HG03457 (cell line): ENCODE measurements around the gene NFKB2.

ENCODE experiments used
- ATAC-seq: cut with Tn5 transposase; IDR thresholded peaks from one replicate; pipeline ENCODE4 v1.9.1; 2021; ENCODE audit warnings: moderate number of reproducible peaks; ENCODE audit not compliant: unreplicated experiment

Gene NFKB2

GRCh38 chr10:102421507-102421756, 25.9 kb downstream of the NFKB2 start:
- no peak for ATAC-seq

- no peak for ATAC-seq
These were observed 26.4 kb downstream of the NFKB2 start for GRCh38 chr10:102421757-102422512.

GRCh38 chr10:102422545-102423129, 27.1 kb downstream of the NFKB2 start:
- no peak for ATAC-seq

- ATAC-seq = no peak
These were observed 28.0 kb downstream of the NFKB2 start for GRCh38 chr10:102423372-102423968.

GRCh38 chr10:102424145-102424544, 28.6 kb downstream of the NFKB2 start:
- ATAC-seq = no peak

- no peak for ATAC-seq
These were observed 29.4 kb downstream of the NFKB2 start for GRCh38 chr10:102424916-102425315.

- ATAC-seq = no peak
These were observed 29.9 kb downstream of the NFKB2 start for GRCh38 chr10:102425444-102425843.

- ATAC-seq = no peak
These were observed 31.3 kb downstream of the NFKB2 start for GRCh38 chr10:102426803-102427287.

GRCh38 chr10:102429468-102429867, 34.0 kb downstream of the NFKB2 start:
- ATAC-seq = no peak

GRCh38 chr10:102431452-102432124, 36.1 kb downstream of the NFKB2 start:
- no peak for ATAC-seq

- ATAC-seq = peak; percentile 62
These were observed 36.9 kb downstream of the NFKB2 start, which contains the start of gene CUEDC2 for GRCh38 chr10:102432162-102432950. Gene CUEDC2, minus strand, starts transcription at chr10:102432574. Its CDS starts 7,386 bp downstream, at chr10:102425188.

- no peak for ATAC-seq
These were observed 38.1 kb downstream of the NFKB2 start for GRCh38 chr10:102433619-102434046.

GRCh38 chr10:102434394-102435132, 39.1 kb downstream of the NFKB2 start:
- no peak for ATAC-seq

GRCh38 chr10:102435133-102435497, 39.6 kb downstream of the NFKB2 start:
- ATAC-seq = no peak

- ATAC-seq = no peak
These were observed 40.2 kb downstream of the NFKB2 start for GRCh38 chr10:102435529-102436233.

GRCh38 chr10:102436312-102436711, 40.8 kb downstream of the NFKB2 start:
- ATAC-seq = no peak

- ATAC-seq = no peak
These were observed 42.0 kb downstream of the NFKB2 start for GRCh38 chr10:102437515-102437914.

- ATAC-seq = no peak
These were observed 42.9 kb downstream of the NFKB2 start for GRCh38 chr10:102438374-102438773.

GRCh38 chr10:102444851-102445250, 49.3 kb downstream of the NFKB2 start:
- no peak for ATAC-seq
